GM12801 (cell line): ENCODE data around the gene STK24.

Experiments
- TF ChIP-seq, protein P1 (sequence below): IDR thresholded peaks from one replicate; pipeline ENCODE4 v1.5.1; 2011; ENCODE audit warnings: control low read depth; ENCODE audit not compliant: insufficient read length; ENCODE audit errors: extremely low read depth

Gene STK24

DNA sequence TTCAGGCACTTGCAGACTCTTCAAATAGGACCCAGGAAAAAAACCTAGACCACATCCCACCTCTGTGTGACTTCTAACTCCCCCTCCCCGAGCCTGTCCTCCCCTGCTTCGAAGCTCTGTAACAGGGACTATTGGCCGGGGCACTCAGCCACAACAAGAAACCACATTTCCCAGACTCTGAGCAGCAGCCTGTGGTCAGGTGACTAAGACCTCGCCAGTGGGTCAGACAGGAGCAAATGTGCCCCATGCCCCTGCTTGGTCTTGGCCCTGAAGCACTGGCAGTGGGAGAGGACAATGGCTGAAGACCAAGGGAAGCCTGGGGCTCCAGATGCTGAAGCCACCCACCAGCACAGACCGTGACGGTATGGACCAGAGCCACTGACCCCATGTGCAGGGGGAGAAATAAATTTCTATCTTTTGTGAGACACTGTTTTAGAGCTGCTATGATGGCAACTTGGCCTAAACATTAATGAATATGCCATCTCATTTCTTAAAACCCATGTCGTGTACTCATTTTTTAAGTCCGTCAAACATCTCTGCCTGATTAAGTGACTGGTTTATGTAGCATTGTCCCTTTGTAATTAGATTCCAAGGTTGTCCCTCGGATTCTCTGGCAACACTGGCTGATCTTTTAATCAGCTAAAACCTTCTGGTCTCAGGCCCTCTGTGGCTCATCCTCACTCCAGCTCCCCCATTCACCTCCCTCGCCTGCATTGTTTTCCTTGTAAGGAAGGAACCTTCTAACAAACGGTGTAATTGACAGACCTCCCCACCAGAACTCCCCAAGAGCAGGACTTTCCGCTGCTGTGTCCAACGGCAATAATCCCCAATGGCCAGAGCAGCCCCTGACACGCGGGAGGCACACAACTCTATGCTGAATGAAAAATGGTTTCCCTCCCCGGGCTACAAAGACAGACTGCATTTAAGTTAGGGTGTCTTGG, 98.4 kb downstream of the STK24 start:
- TF ChIP-seq, protein P1, sequence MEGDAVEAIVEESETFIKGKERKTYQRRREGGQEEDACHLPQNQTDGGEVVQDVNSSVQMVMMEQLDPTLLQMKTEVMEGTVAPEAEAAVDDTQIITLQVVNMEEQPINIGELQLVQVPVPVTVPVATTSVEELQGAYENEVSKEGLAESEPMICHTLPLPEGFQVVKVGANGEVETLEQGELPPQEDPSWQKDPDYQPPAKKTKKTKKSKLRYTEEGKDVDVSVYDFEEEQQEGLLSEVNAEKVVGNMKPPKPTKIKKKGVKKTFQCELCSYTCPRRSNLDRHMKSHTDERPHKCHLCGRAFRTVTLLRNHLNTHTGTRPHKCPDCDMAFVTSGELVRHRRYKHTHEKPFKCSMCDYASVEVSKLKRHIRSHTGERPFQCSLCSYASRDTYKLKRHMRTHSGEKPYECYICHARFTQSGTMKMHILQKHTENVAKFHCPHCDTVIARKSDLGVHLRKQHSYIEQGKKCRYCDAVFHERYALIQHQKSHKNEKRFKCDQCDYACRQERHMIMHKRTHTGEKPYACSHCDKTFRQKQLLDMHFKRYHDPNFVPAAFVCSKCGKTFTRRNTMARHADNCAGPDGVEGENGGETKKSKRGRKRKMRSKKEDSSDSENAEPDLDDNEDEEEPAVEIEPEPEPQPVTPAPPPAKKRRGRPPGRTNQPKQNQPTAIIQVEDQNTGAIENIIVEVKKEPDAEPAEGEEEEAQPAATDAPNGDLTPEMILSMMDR, result no peak

DNA sequence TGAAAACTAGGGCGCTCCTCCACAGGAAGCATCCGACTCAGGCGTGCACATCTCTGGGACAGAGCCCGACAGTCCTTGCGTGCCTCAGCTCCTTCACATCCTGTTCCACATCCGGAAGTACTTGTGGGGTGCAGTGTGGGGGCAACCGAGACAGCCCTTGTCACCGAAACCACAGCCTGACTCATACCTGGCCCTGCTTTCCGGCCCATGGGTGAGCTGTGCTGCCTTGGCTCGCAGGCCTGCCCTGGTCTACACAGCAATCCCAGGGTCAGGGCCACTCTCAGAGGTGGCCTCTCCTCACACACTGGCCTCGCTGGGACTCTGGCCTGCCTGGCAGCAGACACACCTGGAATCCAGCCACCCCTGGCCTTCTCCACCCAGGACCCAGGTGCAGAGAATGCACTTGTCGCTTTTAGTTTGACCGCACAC, 100.4 kb downstream of the STK24 start:
- TF ChIP-seq, protein P1, result no peak

GRCh38 chr13:98476106-98476505, 100.8 kb downstream of the STK24 start:
- TF ChIP-seq, protein P1, result no peak

GRCh38 chr13:98475522-98475921, 101.4 kb downstream of the STK24 start:
- TF ChIP-seq, protein P1, result no peak

DNA sequence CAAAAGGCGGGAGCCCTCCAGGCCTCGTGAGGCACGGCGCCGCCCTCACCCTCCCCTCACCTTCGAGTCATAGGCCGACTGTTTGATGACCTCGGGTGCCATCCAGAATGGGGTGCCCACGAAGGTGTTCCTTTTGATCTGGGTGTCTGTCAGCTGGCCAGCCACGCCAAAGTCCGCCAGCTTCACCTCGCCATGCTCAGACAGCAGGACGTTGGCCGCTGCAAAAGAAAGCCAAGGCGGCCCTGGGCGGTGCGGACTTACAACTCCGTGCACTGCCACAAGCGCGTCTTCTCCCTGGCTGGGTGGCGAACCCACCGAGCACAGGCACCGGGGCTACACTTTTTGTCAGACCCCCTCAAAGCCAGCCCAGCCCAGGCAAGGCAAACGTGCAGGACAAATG, 102.1 kb downstream of the STK24 start:
- TF ChIP-seq, protein P1, result no peak

- TF ChIP-seq, protein P1, result no peak
Observed at GRCh38 chr13:98474292-98474691, 102.6 kb downstream of the STK24 start.

GRCh38 chr13:98473788-98474144, 103.1 kb downstream of the STK24 start:
- TF ChIP-seq, protein P1, result no peak
